GM10847 (cell line): ENCODE measurements around the gene KCNAB3.

Experiments
- POLR2A ChIP-seq: IDR thresholded peaks from 2 replicates; pipeline ENCODE4 v1.6.1; 2011; ENCODE audit not compliant: insufficient read length; ENCODE audit errors: extremely low read depth

The KCNAB3 gene

DNA sequence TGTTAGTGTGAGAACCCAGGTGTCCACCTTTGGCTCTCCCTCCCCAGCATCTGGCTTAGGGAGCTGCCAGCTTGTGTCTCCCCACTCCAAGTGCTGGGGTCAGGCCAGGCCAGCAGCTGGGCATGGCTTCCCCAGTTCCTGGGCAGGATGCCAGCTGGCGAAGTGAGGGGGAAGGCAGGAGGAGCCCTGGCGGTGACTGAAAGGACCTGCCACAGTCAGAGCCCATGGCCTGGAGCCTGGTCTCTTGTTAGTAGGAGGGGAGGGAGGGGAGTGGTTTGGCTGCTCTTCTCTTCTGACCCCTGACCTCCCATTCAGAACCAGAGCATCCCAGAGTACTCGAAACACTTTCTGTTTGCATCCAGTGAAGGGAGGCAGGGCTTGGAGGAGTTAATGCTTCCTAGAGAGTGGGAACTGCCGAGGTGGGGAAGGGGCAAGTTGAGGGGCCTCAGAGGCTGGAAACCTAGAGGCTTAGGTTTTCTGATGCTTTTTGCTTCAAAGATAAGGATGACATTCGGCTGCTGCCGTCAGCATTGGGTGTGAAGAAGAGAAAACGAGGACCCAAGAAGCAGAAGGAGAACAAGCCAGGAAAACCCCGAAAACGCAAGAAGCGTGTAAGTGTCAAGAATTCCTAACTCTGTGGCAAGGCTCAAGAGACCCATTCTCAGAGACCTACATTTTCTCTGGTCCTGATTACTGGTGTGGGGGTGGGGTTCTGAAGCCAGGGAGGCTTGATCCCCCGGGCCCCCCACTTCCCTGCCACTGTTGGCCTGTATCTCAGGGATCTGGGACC is 40.3 kb downstream of the KCNAB3 start:
- no peak for TF ChIP-seq POLR2A

- TF ChIP-seq POLR2A = no peak
Measured at GRCh38 chr17:7888184-7888920, 41.3 kb downstream of the KCNAB3 start, which contains the start of gene CHD3. Gene CHD3 (plus strand): TSS chr17:7888789. CDS start chr17:7889001, 212 bp downstream.

DNA sequence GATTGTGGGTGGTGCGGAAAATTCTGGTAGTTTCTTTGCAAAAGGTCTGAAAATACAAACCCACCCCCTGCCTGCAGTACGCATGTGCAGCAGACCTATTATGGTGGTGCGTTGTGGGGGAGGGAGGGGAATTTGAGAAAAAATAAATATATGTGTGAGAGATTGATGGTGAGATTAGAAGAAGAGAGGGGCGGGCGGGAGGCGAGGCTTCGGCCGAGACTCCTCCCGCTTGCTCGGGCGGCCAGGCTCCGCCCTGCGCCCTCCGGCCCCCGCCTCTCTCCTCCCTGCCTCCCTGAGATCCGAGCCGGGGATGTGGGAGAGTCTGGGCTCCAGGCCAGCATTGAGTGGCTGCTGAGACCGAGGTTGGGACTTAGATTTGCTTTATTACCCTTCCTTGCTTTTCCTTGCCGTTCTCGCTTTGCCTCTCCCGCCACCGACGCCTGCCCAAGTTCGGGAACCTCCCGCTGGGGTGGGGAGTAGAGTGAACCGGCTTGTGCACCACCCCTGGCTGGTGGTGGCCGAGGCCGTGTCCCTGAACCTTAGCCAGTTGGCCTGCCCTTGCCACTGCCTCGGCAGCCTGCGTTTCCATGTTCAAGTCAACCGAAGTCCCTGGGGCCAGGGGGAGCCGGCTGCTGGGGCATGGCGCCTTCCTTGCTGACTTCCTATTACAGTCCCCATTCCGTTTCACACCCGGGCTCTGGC is 42.0 kb downstream of the KCNAB3 start:
- TF ChIP-seq POLR2A = no peak

DNA sequence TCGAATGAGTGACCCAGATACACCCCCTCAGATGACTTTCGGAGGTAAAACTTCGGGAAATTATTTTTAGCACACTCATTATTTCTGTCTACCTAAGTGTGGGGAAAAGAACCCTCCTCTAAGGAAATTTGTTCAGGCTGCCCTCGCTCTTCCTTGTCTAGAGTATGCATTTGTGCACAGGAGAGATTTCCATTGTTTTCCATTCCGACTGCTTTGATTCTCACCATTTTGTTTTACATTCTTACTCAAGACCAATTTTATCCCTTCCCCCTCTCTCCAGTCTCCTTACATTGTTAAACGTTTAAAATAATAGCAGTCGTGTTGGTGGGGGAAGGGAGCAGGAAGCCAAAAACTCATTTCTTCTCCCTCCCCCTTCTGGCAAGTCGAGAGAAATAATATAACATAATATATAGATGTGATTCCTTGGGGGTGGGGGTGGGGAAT is 42.6 kb downstream of the KCNAB3 start:
- no peak for TF ChIP-seq POLR2A

DNA sequence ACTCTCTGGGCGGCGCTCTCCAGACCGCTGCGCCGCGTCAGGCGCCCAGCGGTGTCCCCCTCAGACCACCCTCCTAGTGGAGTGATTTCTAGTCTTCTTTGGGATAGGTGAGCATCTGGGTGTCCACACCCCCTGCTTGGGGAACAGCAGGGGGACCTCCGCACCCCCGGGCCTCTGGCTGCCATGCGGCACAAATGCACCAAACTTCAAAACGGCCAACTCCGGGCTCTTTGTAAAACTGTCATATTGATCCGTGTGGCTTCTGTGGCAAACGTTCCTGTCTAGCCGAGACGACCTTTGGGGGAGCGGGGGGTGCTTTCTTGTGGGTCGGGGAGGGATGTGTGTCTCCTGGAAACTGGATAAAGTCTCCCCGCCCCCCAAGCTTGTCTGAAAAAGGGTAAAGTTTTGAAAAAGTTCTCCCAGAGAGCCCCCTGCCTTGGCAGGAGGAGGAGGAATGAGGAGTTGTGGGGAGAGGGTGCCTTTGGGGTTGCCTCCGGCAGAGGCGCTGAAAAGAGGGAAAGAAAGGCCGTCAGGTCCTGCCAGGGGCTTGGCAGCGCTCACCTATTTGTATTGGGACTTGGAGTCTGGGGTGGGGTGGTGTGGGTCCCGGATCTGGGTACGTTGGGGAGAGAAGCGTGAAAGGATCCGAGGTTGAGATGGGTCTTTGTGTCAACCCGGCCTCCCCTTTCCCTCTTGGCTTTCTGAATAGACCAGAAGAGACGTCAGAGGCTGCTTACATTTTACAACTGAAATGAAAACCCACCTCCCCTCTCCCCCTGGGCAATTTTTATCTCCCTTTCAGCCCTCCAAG is 43.2 kb downstream of the KCNAB3 start:
- TF ChIP-seq POLR2A = no peak

DNA sequence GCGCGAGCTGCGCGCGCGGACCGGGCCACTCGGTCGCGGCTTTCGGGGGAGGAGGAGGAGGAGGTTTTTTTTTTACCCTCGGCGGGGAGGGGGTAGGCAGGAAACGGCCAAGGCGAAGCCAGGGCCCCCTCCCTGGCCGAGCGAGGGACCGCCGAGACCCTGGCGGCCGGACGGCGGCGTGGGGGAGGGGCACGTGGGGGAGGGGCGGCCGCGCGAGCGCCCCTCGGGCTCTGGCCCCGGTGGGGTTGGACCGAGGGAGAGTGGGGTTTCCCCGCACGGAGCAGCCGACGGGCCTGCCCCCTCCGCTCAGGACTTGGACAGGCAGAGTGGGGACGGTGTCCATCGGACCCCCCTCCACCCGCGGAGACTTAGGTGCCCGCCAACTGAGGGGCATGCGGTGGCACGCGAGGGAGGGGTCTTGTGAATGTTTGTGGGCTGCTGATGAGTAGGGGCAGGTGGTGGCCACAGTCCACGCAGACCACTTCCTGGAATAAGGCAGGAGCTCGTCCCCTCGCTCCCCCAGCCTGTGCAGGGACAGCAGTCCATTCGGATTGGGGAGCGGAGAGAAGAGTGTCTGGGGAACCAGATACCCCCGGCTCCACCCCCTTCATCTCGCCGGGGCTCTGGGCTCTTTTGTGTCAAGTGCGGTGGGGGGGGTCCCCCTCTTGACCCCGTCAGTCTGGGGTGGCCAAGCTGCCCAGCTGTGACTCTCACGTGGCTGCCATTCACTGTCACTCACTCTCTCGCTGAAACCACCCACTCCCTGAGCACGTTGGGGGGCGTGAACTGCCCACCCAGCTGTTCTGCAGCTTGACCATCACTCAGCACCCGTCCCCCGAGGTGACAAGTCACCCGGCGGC is 44.1 kb downstream of the KCNAB3 start:
- TF ChIP-seq POLR2A = peak; percentile 29

GRCh38 chr17:7884581-7885366 is 44.9 kb downstream of the KCNAB3 start:
- TF ChIP-seq POLR2A = no peak

- TF ChIP-seq POLR2A = no peak
Measured at GRCh38 chr17:7883781-7884386, 45.8 kb downstream of the KCNAB3 start.

GRCh38 chr17:7882629-7883028 is 47.0 kb downstream of the KCNAB3 start:
- TF ChIP-seq POLR2A = no peak

DNA sequence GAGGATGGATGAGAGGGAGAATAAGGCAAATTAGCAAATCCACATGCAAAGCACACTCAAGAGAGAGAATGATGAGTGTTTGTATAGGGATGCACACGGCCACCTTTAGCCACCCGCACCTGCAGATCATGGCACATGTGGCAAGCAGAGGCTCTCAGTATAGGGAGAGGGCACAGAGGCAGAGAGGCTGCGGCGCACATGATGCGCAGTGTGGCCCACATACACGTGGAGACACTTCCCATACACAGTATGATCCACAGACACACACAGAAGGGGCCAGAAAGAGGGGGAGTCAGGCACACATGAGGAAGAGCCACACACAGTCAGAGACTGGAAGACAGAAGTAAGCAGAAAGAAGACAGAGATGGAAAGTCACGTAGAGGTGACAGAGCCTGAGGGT is 47.6 kb downstream of the KCNAB3 start:
- TF ChIP-seq POLR2A = no peak

DNA sequence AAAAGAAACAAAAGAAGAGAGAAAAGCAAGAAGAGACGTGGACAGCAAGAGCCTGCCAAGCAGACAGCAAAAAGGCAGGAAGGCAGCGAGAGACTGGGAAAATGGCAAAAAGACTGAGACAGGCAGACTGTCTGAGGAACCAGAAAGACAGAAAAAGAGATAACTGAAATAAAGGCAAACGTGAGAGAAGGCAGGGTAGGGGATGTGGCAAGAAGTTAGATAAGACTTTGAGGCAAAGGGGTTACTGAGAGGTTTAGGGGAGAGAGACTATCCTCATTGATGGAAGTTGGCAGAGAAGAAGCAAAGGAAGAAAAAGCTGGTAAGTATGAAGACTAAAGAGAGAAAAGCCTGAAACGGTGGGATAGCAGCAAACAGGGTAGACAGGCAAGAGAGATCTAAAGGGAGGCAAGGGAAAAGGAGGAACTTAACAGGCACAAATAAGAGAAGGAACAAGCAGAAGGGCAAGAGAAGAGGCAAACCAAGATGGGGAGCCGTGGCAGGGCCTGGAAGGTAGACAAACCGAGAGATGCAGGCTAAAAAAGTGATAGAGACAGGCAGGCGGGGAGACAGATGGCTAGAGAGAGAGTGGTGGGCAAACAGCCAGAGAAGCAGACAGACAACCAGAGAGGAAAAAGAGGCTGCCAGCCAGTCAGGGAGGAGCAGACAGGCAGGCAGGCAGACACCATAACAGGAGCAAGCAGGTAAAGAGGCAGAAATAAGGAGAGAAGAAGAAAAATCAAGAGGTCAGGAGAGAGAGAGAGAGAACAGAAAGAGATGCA is 48.2 kb downstream of the KCNAB3 start:
- TF ChIP-seq POLR2A = no peak
